ENCODE data around the gene TDRD6.
"Not testable (repeated sequence)": the region's sequence is repeated elsewhere in the genome, so short reads cannot be mapped to it uniquely, and the experiment has no call there.

Gene TDRD6

DNA sequence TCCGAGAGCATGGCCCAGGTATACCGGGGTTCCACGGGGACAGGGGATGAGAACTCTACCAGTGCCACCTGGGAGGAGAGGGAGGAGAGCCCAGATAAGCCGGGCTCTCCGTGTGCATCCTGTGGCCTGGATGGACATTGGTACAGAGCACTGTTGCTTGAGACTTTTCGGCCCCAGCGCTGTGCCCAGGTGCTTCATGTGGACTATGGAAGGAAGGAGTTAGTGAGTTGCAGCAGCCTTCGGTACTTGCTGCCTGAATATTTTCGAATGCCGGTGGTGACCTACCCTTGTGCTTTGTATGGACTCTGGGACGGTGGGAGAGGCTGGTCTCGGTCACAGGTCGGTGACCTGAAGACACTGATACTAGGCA lies 1.3 kb downstream of the TDRD6 start:
- no peak for DNase-seq

DNA sequence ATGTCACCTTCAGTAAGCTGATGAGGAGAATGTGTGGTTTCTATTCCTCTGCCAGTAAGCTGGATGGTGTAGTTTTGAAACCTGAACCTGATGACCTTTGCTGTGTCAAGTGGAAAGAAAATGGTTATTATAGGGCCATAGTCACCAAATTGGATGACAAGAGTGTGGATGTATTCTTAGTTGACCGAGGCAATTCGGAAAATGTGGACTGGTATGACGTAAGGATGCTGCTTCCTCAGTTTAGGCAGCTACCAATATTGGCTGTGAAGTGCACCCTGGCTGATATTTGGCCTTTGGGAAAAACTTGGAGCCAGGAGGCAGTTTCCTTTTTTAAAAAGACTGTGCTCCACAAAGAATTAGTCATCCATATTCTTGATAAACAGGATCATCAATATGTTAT lies 2.0 kb downstream of the TDRD6 start:
- no peak for DNase-seq

DNA sequence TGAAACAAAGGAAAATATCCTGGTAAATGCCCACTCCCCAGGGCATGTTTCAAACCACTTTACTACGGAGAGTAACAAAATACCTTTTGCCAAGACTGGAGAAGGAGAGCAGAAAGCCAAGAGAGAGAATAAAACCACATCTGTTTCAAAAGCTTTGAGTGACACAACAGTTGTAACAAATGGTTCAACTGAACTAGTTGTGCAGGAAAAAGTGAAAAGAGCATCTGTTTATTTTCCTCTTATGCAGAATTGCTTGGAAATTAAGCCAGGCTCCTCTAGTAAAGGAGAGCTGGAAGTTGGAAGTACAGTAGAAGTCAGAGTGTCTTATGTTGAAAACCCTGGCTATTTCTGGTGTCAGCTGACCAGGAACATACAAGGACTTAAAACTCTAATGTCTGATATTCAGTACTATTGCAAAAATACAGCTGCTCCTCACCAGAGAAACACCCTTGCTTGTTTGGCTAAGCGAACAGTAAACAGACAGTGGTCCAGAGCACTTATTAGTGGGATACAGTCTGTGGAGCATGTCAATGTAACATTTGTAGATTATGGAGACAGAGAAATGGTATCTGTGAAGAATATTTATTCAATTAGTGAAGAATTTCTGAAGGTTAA lies 2.6 kb downstream of the TDRD6 start:
- no peak for DNase-seq

DNA sequence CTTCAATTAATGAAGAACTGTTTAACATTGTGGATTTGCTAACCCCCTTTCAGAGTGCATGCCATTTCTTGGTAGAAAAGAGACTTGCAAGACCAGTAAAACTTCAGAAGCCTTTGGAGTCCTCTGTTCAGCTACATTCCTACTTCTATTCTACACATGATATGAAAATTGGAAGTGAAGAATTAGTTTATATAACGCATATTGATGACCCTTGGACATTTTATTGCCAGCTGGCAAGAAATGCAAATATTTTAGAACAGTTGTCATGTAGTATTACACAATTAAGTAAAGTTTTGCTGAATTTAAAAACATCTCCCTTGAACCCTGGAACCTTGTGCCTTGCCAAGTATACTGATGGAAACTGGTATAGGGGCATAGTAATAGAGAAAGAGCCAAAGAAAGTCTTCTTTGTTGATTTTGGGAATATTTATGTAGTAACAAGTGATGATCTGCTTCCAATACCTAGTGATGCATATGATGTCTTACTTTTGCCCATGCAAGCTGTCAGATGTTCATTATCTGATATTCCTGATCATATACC lies 3.3 kb downstream of the TDRD6 start:
- DNase-seq: no peak

DNA sequence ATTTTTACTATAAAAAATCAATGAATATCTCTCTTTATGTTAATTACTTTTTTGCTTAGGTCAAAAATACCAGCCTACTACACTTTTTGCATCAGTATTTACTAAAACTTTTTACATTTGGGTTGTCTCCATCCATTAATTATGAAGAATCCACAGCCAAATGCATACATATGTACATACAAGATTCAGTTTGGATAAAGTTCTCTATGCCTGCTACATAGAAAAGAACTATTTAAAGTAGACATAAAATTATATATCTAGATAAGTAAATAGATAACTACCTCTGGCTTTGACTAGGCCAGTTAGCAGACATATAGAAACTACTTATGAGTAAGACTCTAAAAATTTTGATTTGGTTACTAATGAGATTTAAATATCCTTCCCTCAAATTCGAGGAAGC lies 12.3 kb downstream of the TDRD6 start:
- DNase-seq: no peak

DNA sequence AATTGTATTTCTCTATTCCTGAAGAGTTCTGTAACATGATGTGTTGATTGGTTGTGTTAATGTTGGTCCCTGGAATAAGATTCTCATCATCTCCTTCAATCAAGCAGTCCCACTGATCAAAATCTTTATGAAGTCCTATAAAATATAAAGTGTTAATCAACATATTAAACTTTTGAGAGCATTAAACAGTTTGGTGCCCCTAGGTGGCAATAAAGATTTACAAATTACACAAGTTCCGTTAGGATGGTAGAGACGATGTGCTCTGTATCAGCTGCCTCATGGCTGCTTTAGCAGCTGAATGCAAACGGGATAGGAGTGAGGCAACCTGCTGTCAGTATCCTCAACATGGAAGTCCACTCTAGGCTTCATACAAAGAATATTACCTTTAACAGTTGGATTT lies 16.9 kb downstream of the TDRD6 start:
- DNase-seq: no peak

DNA sequence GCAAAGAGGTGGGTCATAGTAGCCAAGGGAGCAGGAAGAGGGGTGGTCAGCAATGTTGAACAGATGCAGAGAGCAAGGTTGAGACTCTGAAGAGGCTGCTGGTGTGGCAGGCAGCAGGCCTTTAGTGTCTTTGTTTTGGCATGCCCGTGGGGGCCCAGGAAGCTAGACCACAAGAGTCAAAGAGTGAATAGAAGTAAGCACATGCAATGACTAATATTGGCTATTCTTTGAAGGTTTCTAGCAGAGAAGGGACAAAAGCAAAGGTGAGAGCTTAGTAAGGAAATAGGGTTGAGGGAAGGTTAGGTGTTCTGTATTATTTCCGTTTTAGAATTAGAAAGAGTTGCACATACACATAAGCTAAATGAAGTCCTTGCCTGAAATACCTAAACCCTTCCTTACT lies 18.8 kb downstream of the TDRD6 start:
- no peak for DNase-seq

DNA sequence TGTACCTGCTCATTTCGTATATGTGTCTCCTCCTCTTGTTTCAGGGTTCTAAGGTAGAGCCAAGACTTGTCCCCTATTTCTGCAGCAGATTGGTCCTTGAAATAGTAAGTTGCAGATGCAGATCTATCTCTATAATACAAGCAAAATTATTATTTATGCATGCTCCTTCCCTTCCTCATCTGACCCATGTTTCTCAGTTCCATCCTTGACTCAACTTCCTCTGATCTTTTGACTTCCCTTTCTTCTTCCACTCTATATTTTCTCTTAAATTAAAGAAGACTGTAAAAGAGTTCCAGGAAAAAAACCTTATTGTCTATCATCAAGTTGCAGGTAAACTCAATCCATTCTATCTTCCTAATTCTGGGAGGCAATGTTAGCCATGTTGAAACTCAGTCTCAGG lies 23.8 kb downstream of the TDRD6 start:
- no peak for DNase-seq

DNA sequence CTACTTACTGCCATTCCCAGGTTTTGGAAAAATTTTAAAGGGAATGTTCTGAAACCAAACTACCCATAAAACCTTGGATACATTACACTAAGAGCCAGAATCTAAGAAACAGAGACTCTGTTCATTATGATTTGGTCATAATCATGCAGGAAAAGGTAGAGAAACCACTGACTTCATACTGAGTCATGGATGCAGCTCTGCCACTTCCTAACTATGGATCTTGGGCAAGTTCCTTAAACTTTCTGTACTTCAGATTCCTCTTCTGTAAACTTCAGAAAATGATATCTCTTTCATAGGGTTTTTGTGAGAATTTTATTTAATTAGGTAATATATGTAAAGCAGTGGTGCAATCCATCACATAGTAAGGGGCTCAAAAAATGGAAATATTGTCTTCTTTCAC lies 27.5 kb downstream of the TDRD6 start:
- no peak for DNase-seq

DNA sequence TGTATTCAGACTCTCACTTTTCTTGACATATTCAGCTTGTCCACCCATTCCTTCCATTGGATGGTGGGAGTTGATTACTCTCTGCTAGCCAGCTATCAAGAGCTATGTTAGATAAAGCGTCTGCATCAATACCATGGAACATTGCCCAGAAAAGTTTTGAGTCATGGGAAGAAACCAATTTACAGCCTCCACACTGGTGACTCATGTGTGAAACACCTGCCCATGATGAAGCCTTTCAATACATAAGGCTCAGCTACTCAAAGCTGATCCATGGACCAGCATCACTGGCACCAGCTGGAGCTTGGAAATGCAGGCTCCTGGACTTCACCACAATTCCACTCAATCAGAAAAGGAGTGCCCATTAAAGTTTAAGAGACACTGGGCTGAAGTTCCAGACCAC lies 31.4 kb downstream of the TDRD6 start:
- no peak for DNase-seq

DNA sequence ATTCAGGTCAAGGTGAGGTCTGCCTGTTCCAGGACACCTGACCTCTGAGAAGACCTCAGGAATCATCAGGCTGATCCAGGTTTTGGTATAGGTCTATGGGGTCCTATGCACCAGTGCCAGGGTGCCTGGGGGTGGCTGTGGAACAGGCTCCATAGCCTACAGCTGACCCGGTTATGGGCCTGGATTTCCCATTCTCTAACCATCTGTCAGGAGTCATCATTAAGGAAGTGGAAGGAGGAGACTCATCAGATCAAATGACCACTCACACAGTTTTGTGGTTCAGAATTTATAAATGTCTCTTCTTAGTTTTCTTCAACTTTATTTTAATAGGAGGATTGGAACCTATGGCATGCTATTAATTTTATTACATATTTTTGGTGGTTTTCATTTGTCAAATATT lies 32.7 kb downstream of the TDRD6 start:
- DNase-seq: no peak

DNA sequence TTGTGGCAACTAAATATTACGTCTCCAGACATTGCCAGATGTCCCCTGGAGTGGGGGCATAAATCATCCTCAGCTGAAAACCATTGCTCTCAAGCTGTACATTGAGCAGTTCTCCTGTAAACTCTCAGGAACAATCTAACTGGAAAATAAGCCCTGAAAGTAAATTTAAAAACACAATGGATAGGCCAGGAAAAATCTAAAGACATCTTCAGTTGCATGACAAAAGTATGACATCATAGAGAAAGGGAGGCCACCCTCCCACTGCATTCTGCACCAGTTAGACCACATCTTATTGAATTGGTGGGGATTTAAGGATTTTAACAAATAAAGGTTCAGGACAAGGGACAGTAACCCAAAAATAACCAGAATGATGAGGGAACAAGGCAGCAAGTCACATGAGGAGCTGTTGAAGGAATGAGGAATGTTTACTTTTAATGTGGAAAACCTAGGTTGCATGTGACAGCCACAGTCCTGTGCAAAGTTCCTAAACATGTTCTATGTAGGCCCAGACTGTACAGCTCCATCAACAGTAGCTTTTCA lies 42.2 kb downstream of the TDRD6 start:
- DNase-seq: no peak

DNA sequence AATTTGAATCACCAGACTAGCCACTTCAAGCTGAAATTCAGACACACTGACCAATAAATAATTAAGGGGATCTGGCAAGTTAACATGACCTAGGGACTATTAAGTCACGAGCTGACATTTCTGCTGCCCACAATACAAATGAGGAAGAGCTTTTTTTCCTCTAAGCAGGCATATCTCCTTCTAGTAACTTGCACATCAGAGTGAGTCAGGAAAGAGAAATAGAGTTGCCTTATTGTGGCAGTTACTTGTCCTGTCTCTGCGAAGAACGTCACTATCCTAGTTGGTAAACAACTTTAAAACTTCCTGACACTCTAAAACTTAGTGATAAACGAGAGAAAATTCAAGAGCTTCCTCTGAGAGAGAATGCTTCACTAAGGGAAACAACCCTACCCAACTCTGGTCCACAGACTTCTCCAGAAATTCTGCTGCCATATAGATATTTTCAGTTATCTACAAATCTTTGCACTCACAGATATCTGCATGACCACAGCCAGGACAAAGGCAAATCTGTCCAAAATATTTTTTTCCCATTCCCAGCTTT lies 43.3 kb downstream of the TDRD6 start:
- DNase-seq: no peak

DNA sequence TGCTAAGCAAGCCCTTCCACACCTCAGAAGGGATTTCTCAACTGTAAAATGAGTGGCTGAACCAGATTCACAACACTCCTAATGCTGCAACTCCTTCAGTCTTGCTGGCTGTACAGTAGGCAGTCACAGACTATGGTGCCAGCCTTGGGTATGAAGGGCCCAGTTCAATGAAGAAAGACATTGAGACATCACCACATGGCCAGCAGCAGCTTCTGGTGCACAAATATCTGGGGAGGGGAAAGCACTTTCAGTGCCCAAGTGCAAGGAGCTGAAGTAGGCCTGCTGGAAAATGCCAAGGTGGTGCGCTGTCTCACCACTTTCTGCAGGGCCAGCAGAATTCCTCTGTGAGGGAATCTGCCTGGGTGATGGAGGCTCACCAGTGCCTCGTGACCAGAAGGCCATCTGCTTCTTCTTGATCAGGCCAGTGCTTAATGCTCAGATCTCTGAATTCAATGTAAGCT lies 45.7 kb downstream of the TDRD6 start:
- no peak for DNase-seq

DNA sequence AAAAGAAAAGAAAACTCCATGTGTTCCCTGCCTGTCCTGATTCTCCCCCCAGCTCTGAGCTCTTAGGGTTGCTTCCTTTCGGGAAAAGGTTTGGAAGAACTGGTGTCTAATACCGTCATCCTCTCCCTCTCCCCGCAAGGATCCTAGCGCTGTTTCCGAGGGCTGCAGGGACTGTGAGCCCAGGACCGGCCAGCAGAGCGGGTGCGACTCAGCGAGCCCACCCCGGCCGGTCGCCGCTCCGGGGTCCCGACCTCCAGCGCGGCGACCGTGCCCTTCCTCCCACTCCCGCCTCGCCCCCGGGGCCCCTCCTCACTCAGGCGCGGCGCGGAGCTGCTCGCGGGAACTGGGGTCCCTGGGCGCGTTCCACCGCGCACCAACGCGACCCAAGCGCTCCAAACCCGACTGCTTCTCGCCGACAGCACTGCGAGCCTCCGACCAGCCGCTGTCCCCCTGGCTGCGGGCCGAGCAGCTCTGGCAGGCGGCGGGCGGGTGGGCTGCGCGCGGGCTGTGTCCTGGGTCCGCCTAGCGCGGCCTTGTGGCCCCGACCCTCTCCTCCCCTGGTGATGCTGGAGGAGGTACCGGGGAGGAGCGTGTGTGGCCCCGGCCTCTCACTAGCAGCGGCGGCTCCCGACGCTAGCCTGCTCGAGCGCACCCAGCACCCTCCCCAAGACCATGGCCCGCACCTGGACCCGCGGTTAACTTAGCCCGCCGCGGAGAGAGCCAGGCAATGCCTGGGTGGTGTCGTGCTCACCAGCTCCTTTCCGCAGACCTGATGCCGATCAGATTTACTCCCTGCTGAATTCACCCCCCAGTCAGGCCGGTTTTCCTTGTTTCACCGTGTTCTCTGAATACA lies 47.4 kb downstream of the TDRD6 start, which contains the start of gene PLA2G7:
Gene PLA2G7, minus strand, starts transcription at position 509 of the 853 bp plus-strand sequence. CDS start 12,484 bp downstream, outside the sequence.
- DNase-seq: no peak

DNA sequence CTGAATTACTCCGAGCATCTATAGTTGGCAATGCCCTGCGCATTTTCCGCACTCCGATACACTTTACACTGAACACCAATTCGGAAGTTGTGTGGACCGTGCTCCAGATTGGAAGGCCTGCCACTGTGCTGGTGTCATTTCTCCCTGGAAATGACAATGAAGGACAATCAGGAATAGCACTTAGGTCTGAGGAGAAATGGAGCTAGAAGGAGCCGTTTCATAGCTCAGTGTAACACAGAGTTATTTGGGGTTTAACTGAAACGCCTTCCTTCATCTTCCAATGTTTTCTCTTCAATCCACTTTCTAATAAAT lies 48.0 kb downstream of the TDRD6 start:
- no peak for DNase-seq

DNA sequence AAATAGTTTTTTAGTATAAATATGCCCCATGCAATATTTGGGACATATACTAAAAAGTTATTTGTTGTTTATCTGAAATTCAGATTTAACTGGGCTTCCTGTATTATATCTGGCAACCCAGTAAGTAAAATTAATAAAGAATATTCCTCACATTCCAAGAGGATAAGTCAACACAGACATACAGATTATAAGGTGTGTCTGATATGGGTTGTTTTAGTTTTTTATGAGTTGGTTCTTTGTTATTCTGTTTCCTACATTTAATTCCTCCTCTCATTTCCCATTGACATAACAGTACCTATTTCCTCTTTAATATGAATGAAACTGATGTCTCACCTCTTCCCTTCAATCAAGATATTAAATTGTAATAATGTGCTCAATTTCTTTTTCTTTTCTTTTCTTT lies 49.2 kb downstream of the TDRD6 start:
- DNase-seq: no peak

DNA sequence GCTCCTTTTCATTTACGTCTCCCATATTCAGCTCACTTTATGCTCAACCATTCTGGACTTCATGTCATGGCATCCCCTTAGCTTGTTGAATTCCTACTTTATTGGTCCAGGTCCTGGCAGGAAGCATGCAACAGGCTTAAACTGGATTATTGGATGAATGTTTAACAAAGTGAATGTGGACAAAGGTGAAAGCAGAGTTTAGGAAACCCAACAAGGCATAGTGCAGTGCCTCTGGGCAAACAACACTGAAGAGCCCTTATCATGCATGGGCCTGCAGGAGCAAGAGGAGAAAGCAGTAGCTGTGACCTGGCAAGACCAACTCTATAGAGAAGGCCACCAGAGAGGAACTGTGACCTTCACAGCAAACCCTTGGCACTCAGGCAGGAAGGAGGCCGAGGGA lies 53.8 kb downstream of the TDRD6 start:
- no peak for DNase-seq

DNA sequence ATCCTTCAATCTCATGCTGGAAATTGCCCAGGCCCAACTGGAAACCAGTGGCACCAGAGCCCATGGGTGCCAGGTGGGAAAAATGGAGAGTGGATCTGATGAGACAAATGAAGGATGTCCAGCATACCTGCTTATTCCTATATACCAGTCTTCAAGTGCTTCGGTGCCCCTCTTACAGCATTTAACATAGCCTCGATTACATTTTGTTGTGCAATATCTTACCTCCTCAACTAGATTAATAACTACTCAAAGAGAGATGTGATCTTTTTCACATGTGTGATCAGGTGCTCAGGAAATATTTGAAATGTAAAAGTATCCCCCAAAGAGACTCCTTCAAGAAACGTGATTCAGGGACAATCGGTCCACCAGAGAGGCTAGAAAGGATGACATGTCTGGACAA lies 54.2 kb downstream of the TDRD6 start:
- no peak for DNase-seq

DNA sequence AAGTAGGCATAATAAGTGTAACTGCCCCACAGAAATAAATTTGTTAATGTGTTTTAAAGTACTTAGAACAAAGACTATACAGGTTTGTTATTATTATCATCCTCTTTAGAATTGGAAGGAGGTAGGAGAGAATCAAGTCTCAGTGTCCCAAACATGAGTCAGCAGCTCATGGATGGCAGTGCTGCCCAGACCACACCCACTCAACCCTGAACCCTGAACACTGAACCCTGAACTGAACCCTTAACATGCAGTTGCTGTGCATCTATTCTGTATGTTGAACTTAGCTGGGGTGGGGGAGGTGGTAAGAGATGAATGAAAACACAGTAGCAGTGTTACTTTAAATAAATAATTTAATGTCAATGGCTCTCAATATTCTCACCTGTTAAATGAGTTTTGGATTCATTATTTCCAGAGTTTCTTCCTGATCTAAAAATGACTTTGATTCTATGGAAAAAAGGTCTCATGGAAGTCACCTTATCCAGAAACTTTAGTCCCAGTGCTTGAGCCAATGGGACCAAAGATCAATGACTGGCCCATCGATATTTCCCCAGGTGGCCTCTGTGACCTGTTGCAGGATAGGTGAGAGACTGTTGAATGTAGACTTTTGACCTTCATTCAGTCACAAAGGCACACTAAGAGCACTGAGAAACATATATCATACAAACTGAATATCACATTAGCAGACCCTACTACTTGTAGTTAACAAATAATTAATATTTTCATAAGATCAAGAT lies 55.9 kb downstream of the TDRD6 start:
- DNase-seq: no peak

DNA sequence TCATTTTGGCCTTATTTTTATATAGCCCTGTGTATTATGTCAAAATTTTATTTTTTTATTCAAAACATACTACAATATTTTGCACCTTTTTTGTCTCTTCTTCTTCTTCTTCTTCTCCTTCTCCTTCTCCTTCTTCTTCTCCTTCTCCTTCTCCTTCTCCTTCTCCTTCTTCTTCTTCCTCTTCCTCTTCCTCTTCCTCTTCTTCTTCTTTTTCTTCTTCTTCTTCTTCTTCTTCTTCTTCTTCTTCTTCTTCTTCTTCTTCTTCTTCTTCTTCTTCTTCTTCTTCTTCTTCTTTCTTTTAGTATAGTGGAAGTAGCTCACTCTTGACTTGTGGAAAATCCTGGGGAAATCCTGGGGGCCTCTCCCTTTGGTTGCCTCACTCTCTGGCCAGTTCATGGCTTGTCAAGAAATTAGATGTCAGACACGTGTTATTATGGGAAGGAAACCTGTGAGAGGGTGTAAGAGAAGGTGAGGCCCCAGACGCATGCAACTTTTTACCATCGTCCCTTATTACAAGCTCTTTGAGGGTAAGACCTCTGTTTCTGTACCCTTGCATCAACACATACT lies 56.6 kb downstream of the TDRD6 start:
- DNase-seq: not testable (repeated sequence)

DNA sequence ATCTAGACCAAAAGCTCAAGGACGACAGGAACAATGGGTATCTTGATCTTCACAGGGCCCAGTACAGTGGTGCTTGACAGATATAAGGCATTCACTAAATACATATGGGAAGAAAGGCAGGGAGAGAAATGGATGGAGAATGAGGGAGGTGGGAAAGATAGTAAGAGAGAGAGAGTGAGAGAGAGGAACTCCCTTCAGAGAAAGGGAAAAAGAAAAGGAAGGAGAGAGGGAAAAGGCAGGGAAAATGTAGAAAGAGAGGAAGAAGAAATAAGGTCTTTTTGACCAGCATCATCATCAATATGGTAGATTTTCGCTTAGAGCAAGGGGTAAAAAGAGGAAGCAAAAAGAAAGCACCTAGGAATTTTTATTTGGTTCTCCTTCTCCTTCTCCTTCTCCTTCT lies 58.3 kb downstream of the TDRD6 start:
- DNase-seq: no peak

DNA sequence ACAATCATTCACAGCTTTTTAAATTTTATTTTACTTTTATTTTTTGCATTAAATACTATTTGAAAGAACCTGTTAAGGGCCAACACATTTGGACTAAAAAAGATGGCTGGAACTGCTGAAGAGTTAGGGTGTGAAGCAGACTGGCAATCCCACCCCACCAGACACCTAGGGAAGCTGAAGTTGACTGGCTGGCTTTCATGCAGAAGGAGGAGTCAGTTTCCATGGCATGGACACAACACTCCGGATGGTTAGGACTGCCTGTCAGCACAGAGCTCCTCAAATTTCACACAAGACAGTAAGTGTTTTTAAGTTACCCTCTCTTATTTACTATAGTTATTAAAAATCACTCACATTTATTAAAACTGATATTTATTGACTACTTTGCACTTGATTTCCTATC lies 59.0 kb downstream of the TDRD6 start, which contains the start of gene ANKRD66:
Gene ANKRD66, plus strand, starts transcription at position 238 of the 400 bp plus-strand sequence. CDS start 5,016 bp downstream, outside the sequence.
- no peak for DNase-seq
